HepG2 (cell line): ENCODE results near the gene HS3ST3A1. TPM values are rescaled to one million over a fixed set of nuclear protein-coding genes. Genes with fewer than 3 reads are reported as not detected.

Source experiments
- ATAC-seq: fragments of 200-7000 bp; cut with Tn5 transposase; 3 replicates; pipeline ENCODE4 v1.9.1; 2020; ENCODE audit warnings: mild to moderate bottlenecking, moderate library complexity
- BruUV-seq: library from RNA; stranded (reverse); fragments of 400-500 nt; replicated peaks from 2 replicates; lab custom pipeline; 2021; lab: Mats Ljungman, UMichigan
- CTCF ChIA-PET: fragments of 300-600 bp; formaldehyde crosslinking; extraction: SDS; loops from one replicate; lab custom pipeline; 2021; ENCODE audit warnings: low total read pairs, inconsistent platforms, low intra/inter-chr PET ratio; lab: Yijun Ruan, JAX
- POLR2A ChIA-PET: fragments of 350-600 bp; sonication (Branson Sonifier 250); formaldehyde crosslinking; loops from one replicate; lab custom pipeline; 2020; ENCODE audit warnings: antibody characterized with exemption, inconsistent platforms; lab: Yijun Ruan, JAX
- DNase-seq: peaks from one replicate; pipeline ENCODE4 v3.0.0-alpha.2; 2015; ENCODE audit warnings: low spot score
- FAIRE-seq: peaks from 3 replicates; lab custom pipeline; 2011; peaks lifted over from hg19 to GRCh38; lab: Jason Lieb, UNC
- H2AFZ ChIP-seq: one replicate; pipeline ENCODE4 v1.6.1; 2011; ENCODE audit warnings: low read length, inconsistent platforms
- H3K27ac ChIP-seq: fragments of 300-600 bp; 3 replicates; pipeline ENCODE4 v1.8.0; 2011; ENCODE audit warnings: mixed run types, mild to moderate bottlenecking, mixed read lengths, low read length, inconsistent platforms; ENCODE audit not compliant: insufficient read depth; ENCODE audit errors: extremely low read length
- H3K27me3 ChIP-seq, 2 experiments: fragments of 200-600 bp in 1 of 2; 2 replicates in 1 of 2; 3 replicates in 1 of 2; pipeline versions ENCODE4 v1.6.0 to v1.8.0; 2011; ENCODE audit warnings: low read length in 2 of 2, mild to moderate bottlenecking in 2 of 2, moderate library complexity in 2 of 2, inconsistent platforms in 1 of 2; ENCODE audit not compliant: insufficient read depth in 2 of 2, control insufficient read depth in 1 of 2
- H3K36me3 ChIP-seq, 2 experiments: fragments of 200-600 bp in 1 of 2; replicated peaks in 1 of 2; 2 replicates in 1 of 2; 3 replicates in 1 of 2; pipeline versions ENCODE4 v1.5.1 to v1.8.0; 2011; ENCODE audit warnings: low read length in 2 of 2, inconsistent platforms in 1 of 2; ENCODE audit not compliant: insufficient read depth in 2 of 2, control insufficient read depth in 1 of 2
- H3K4me1 ChIP-seq: 2 replicates; pipeline ENCODE4 v1.5.1; 2012; ENCODE audit warnings: low read length, inconsistent platforms; ENCODE audit not compliant: insufficient read depth
- H3K4me2 ChIP-seq: 2 replicates; pipeline ENCODE4 v1.6.0; 2011; ENCODE audit warnings: low read depth, low read length, inconsistent platforms
- H3K4me3 ChIP-seq, 3 experiments: fragments of 200-600 bp in 1 of 3; sonication (generic), shearing (Covaris generic) in 1 of 3; replicated peaks in 1 of 3; 2 replicates each; pipeline ENCODE4 v1.5.1; 2011 to 2016; ENCODE audit warnings: low read length in 3 of 3, inconsistent platforms in 2 of 3, low read depth in 2 of 3, mild to moderate bottlenecking in 2 of 3, control low read depth in 1 of 3, mixed read lengths in 1 of 3; ENCODE audit not compliant: insufficient read depth in 1 of 3
- H3K79me2 ChIP-seq: one replicate; pipeline ENCODE4 v1.6.1; 2011; ENCODE audit warnings: low read length, inconsistent platforms; ENCODE audit not compliant: insufficient read depth
- H3K9ac ChIP-seq: 2 replicates; pipeline ENCODE4 v1.6.0; 2011; ENCODE audit warnings: mild to moderate bottlenecking, low read depth, low read length, inconsistent platforms; ENCODE audit not compliant: insufficient read depth
- H3K9me3 ChIP-seq: 2 replicates; pipeline ENCODE4 v1.5.1; 2012; ENCODE audit warnings: mild to moderate bottlenecking, low read length
- H4K20me1 ChIP-seq: 2 replicates; pipeline ENCODE4 v1.6.0; 2011; ENCODE audit warnings: inconsistent platforms, mild to moderate bottlenecking, low read length, moderate library complexity; ENCODE audit not compliant: insufficient read depth
- ATF7 ChIP-seq, 2 experiments: fragments of 450-650 bp in 1 of 2; sonication (generic) in 1 of 2; formaldehyde crosslinking in 1 of 2; IDR thresholded peaks; 2 replicates each; pipeline versions ENCODE4 v1.4.0 to v1.6.1; 2016 to 2020; ENCODE audit warnings: antibody characterized with exemption in 1 of 2, mild to moderate bottlenecking in 1 of 2, missing genetic modification reagents in 1 of 2
- CEBPB ChIP-seq: IDR thresholded peaks from 2 replicates; pipeline ENCODE4 v1.6.1; 2011; ENCODE audit warnings: low read depth, low read length, improper control_type of control experiment, borderline replicate concordance
- SALL2 ChIP-seq: sonication (generic); formaldehyde crosslinking; IDR thresholded peaks from 2 replicates; pipeline ENCODE4 v1.8.1; 2023; ENCODE audit warnings: mild to moderate bottlenecking, missing genetic modification reagents, inconsistent platforms
- THYN1 ChIP-seq: sonication (generic); formaldehyde crosslinking; IDR thresholded peaks from 2 replicates; pipeline ENCODE4 v1.8.1; 2023; ENCODE audit warnings: low read depth, mild to moderate bottlenecking, moderate library complexity, missing genetic modification reagents, borderline replicate concordance
- TRAFD1 ChIP-seq: sonication (generic); formaldehyde crosslinking; IDR thresholded peaks from 2 replicates; pipeline ENCODE4 v1.5.1; 2020; ENCODE audit warnings: missing genetic modification reagents, mild to moderate bottlenecking, borderline replicate concordance
- WGBS: methylation state at CpG from one replicate; pipeline ENCODE4 v1.1.6; 2017; ENCODE audit warnings: low lambda C conversion rate; 5-methylcytosine and 5-hydroxymethylcytosine counted together
- in situ Hi-C: cut with HindIII; loops from 2 replicates; pipeline ENCODE4 v1.10.0; 2017; ENCODE audit warnings: low pct_unique_long_range_greater_than_20kb; ENCODE audit not compliant: extremely low pct_ligation_motif_present
- intact Hi-C: fragments of 100-400 bp; cut with micrococcal nuclease; formaldehyde crosslinking; loops from one replicate; pipeline ENCODE4 v1.10.0; 2022; ENCODE audit not compliant: unreplicated experiment
- polyA plus RNA-seq, 8 experiments: library from polyadenylated mRNA; depleted of rRNA in 3 of 8; stranded (reverse) in 7 of 8; unstranded in 1 of 8; fragments of >200 nt; fragmentation: Illumina TruSeq in 4 of 8; extraction: Trizol in 4 of 8; gene quantifications; 2 replicates each; pipeline versions ENCODE4 v1.2.1 to v1.2.3, GENCODE V29; 2011 to 2016; ENCODE audit warnings: low read depth in 4 of 8, missing spikeins in 1 of 8, mixed read lengths in 1 of 8; ENCODE audit not compliant: insufficient read depth in 1 of 8
- total RNA-seq, 5 experiments: library from RNA; depleted of rRNA; stranded (reverse); fragments of >200 nt; fragmentation: Illumina TruSeq; extraction: Trizol; gene quantifications; 2 replicates each; pipeline ENCODE4 v1.2.3, GENCODE V29; 2016; ENCODE audit warnings: low read depth in 1 of 5

The HS3ST3A1 gene
- total and polyA plus RNA-seq, 2 of the 13 experiments (the other 11 are each of a cell fraction or from before 2014, with no cell fraction given), result 1.3 to 3.5 TPM

- no peak for TF ChIP-seq TRAFD1 (CRISPR knock-in tag)
- no peak for TF ChIP-seq THYN1 (CRISPR knock-in tag)
Observed at GRCh38 chr17:13560935-13561334, 40.8 kb downstream of the HS3ST3A1 start (continued).

GRCh38 chr17:13558588-13558987 lies 43.1 kb downstream of the HS3ST3A1 start:
- Histone ChIP-seq H4K20me1 (no peaks in the 10 kb centered on the region), H3K4me3 (no peak overlapping the region), H3K27me3 (peaks cover 0 to 4% of the 10 kb centered on the region in 2 experiments; a peak in 2 of 5 replicates), H3K9ac (no peak overlapping the region), H3K9me3 (no peaks in the 10 kb centered on the region), H3K36me3 (no peaks in the 10 kb centered on the region), H3K4me2 (no peak overlapping the region), H3K79me2 (no peaks in the 10 kb centered on the region), H3K27ac (no peak overlapping the region), H2AFZ (no peak overlapping the region), H3K4me1 (peaks cover 10% of the 10 kb centered on the region; the same call in 1 of the 2 replicates)
- WGBS, result 31% methylated on average over 3 of the region's 3 CpGs
- no peak for DNase-seq
- BruUV-seq, result no TSS peak
- TF ChIP-seq ATF7 (IDR thresholded peaks at IDR 0.05) (peak; percentile 58), ATF7 (CRISPR knock-in tag; IDR thresholded peaks at IDR 0.05) (no peak), SALL2 (no peak), CEBPB (peak; percentile 11; the same call in 1 of the 2 replicates)
- ChIA-PET CTCF (no interaction called here), POLR2A (no interaction called here)
- intact Hi-C loops, result no loop called here
- FAIRE-seq, result no peak
- ATAC-seq, result no peak
- in situ Hi-C loops, result no loop called here
